Upper lobe of left lung (tissue), 4 donors: ENCODE results near the gene PRKACA.

Experiments
- CTCF ChIP-seq, 6 experiments: fragments of 450-650 bp in 4 of 6; fragments of 200-600 bp in 2 of 6; sonication (generic) in 2 of 6; IDR thresholded peaks; one replicate each; pipeline ENCODE4 v1.5.1; 2016 to 2019; ENCODE audit warnings: antibody characterized with exemption in 6 of 6
- EP300 ChIP-seq, 4 donors: sonication (generic); formaldehyde crosslinking; IDR thresholded peaks; one replicate each; pipeline ENCODE4 v1.5.1; 2017; ENCODE audit warnings: antibody characterized with exemption in 4 of 4, control low read depth in 2 of 4

- TF ChIP-seq CTCF (IDR thresholded peaks at IDR 0.05), result no peak
- no peak for TF ChIP-seq EP300 (IDR thresholded peaks at IDR 0.05)
Measured at GRCh38 chr19:14051980-14052379, 65.6 kb downstream of the PRKACA start.
